ENCODE measurements around the gene IP6K3.

The IP6K3 gene

DNA sequence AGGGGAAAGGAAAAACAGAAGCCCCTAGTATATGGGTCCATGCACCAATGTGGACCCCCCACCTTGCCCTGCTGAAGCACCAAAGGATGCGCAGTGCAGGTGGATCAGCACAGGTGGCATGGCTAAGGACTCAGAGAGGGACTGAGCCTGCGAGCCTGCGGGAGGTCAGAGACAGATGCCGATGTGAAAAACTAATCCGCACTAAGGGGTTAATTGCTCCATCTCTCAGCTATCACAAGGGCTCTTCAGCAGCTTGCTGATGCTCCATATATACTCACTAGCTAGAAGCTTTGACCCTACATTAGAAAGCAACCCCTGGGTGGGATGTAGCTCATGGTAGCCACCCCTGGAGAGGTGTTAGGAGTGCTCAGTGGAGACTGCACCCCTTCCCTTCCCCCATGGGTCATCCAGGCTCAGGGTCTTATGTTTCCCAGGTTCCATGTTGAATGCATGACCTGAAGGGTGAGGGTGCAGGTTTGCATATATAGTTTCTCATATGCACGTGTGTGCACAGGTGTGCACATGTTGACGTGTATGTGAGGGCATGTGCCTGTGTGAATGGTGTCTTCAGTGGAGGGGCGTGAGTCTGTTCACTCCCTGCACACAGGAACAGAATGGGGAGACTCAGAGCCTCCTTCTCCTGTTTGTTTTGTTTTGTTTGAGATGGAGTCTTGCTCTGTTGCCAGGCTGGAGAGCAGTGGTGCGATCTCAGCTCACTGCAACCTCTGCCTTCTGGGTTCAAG, 13.4 kb upstream of the IP6K3 start:
- no peak for TF ChIP-seq CTCF (IDR thresholded peaks at IDR 0.05; ENCODE audit: insufficient read depth, low read depth, low read length, missing control alignments)

GRCh38 chr6:33758815-33759216, 12.1 kb upstream of the IP6K3 start:
- TF ChIP-seq CTCF (IDR thresholded peaks at IDR 0.05; ENCODE audit: insufficient read depth, low read depth, low read length, missing control alignments), result no peak
- DNase-seq (ENCODE audit: low read depth), result no peak
- no peak overlapping the region for H3K4me3 ChIP-seq (ENCODE audit: low read length)

More for the DNA sequence above, 13.4 kb upstream of the IP6K3 start:
- no peak for DNase-seq (ENCODE audit: low read depth)
- H3K4me3 ChIP-seq (ENCODE audit: low read length), result no peak overlapping the region

- no peak for DNase-seq (ENCODE audit: low read depth)
- TF ChIP-seq CTCF (IDR thresholded peaks at IDR 0.05; ENCODE audit: insufficient read depth, low read depth, low read length, missing control alignments), result no peak
- H3K4me3 ChIP-seq (ENCODE audit: low read length), result no peak overlapping the region
Observed at GRCh38 chr6:33757906-33758305, 11.2 kb upstream of the IP6K3 start.

DNA sequence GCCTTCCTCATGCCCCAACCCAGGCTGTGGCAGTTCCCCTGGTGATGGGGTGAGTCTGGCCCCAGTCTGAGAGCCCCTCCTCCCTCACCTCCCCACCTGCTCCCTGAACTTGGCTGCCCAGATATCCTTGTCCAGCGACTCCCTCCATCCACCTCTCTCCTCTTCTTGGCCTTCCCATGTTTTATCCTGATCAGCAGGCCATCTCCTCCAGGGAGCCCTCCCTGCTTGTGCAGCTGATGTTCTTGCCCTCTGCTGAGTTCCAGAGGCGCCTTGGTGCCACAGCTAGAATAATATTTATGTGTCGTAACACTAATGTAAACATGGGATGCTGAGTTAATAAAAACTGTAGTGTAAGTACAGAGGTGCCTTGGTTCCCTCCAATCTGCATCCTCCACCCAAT, 10.4 kb upstream of the IP6K3 start:
- no peak overlapping the region for H3K4me3 ChIP-seq (ENCODE audit: low read length)
- DNase-seq (ENCODE audit: low read depth), result no peak
- no peak for TF ChIP-seq CTCF (IDR thresholded peaks at IDR 0.05; ENCODE audit: insufficient read depth, low read depth, low read length, missing control alignments)

GRCh38 chr6:33756211-33756954, 9.7 kb upstream of the IP6K3 start:
- no peak for TF ChIP-seq CTCF (IDR thresholded peaks at IDR 0.05; ENCODE audit: insufficient read depth, low read depth, low read length, missing control alignments)
- DNase-seq (ENCODE audit: low read depth), result no peak
- no peak overlapping the region for H3K4me3 ChIP-seq (ENCODE audit: low read length)

GRCh38 chr6:33755070-33755869, 8.6 kb upstream of the IP6K3 start:
- H3K4me3 ChIP-seq (ENCODE audit: low read length), result no peak overlapping the region
- no peak for DNase-seq (ENCODE audit: low read depth)
- TF ChIP-seq CTCF (IDR thresholded peaks at IDR 0.05; ENCODE audit: insufficient read depth, low read depth, low read length, missing control alignments), result no peak
